Duodenal mucosa (tissue), 2 donors: ENCODE data around the gene CTSC.

Experiments
- H3K27ac ChIP-seq: one replicate; pipeline ENCODE4 v1.7.0; 2013; ENCODE audit warnings: low read depth, low read length
- H3K27me3 ChIP-seq, 2 donors: one replicate each; pipeline ENCODE4 v1.7.0; 2013; ENCODE audit warnings: low read length in 2 of 2, control low read depth in 1 of 2; ENCODE audit not compliant: insufficient read depth in 2 of 2, control insufficient read depth in 1 of 2
- H3K36me3 ChIP-seq, 2 donors: one replicate each; pipeline ENCODE4 v1.7.0; 2013; ENCODE audit warnings: low read length in 2 of 2, control low read depth in 1 of 2; ENCODE audit not compliant: insufficient read depth in 2 of 2, control insufficient read depth in 1 of 2
- H3K4me1 ChIP-seq, 2 donors: one replicate each; pipeline ENCODE4 v1.7.0; 2013; ENCODE audit warnings: low read length in 2 of 2, control low read depth in 1 of 2; ENCODE audit not compliant: insufficient read depth in 2 of 2, control insufficient read depth in 1 of 2
- H3K4me3 ChIP-seq, 2 donors: one replicate each; pipeline ENCODE4 v1.7.0; 2013; ENCODE audit warnings: low read length in 2 of 2, low read depth in 1 of 2
- H3K9ac ChIP-seq, 2 donors: one replicate each; pipeline ENCODE4 v1.7.0; 2013; ENCODE audit warnings: low read length in 2 of 2, low read depth in 1 of 2
- H3K9me3 ChIP-seq, 2 donors: one replicate each; pipeline ENCODE4 v1.7.0; 2013; ENCODE audit warnings: low read length in 2 of 2, control low read depth in 1 of 2; ENCODE audit not compliant: control insufficient read depth in 1 of 2

The CTSC gene

GRCh38 chr11:88367310-88367709, 29.8 kb upstream of the CTSC start:
- H3K27me3 ChIP-seq, result no peaks in the 10 kb centered on the region
- no peak overlapping the region for H3K27ac ChIP-seq
- no peak overlapping the region for H3K9ac ChIP-seq

GRCh38 chr11:88363648-88364065, 26.1 kb upstream of the CTSC start:
- Histone ChIP-seq H3K27ac (no peak overlapping the region), H3K9me3 (no peaks in the 10 kb centered on the region), H3K4me1 (no peaks in the 10 kb centered on the region), H3K36me3 (no peaks in the 10 kb centered on the region), H3K9ac (no peak overlapping the region), H3K4me3 (no peak overlapping the region), H3K27me3 (no peaks in the 10 kb centered on the region)

More at GRCh38 chr11:88367310-88367709, 29.8 kb upstream of the CTSC start:
- no peak overlapping the region for H3K4me3 ChIP-seq
- H3K36me3 ChIP-seq, result no peaks in the 10 kb centered on the region
- H3K4me1 ChIP-seq, result peaks cover 0 to 6% of the 10 kb centered on the region in 2 donors
- no peaks in the 10 kb centered on the region for H3K9me3 ChIP-seq

GRCh38 chr11:88363004-88363403, 25.5 kb upstream of the CTSC start:
- no peaks in the 10 kb centered on the region for H3K36me3 ChIP-seq
- H3K27ac ChIP-seq, result no peak overlapping the region
- H3K4me1 ChIP-seq, result peaks cover 0 to under 1% of the 10 kb centered on the region in 2 donors
- no peak overlapping the region for H3K9ac ChIP-seq
- H3K27me3 ChIP-seq, result no peaks in the 10 kb centered on the region
- H3K9me3 ChIP-seq, result no peaks in the 10 kb centered on the region
- H3K4me3 ChIP-seq, result no peak overlapping the region

GRCh38 chr11:88360141-88360540, 22.6 kb upstream of the CTSC start:
- H3K27me3 ChIP-seq, result no peaks in the 10 kb centered on the region
- H3K27ac ChIP-seq, result no peak overlapping the region
- peaks cover 3 to 10% of the 10 kb centered on the region in 2 donors for H3K4me1 ChIP-seq
- no peak overlapping the region for H3K4me3 ChIP-seq
- H3K9me3 ChIP-seq, result no peaks in the 10 kb centered on the region
- H3K36me3 ChIP-seq, result no peaks in the 10 kb centered on the region
- no peak overlapping the region for H3K9ac ChIP-seq

GRCh38 chr11:88359541-88359940, 22.0 kb upstream of the CTSC start:
- Histone ChIP-seq H3K9me3 (no peaks in the 10 kb centered on the region), H3K36me3 (no peaks in the 10 kb centered on the region), H3K27ac (no peak overlapping the region), H3K9ac (no peak overlapping the region), H3K4me3 (no peak overlapping the region), H3K27me3 (no peaks in the 10 kb centered on the region), H3K4me1 (peaks cover 3 to 10% of the 10 kb centered on the region in 2 donors)

- Histone ChIP-seq H3K27me3 (no peaks in the 10 kb centered on the region), H3K4me1 (peaks cover 3 to 10% of the 10 kb centered on the region in 2 donors), H3K9me3 (no peaks in the 10 kb centered on the region), H3K27ac (no peak overlapping the region), H3K36me3 (no peaks in the 10 kb centered on the region), H3K4me3 (no peak overlapping the region), H3K9ac (no peak overlapping the region)
These were observed 21.6 kb upstream of the CTSC start for GRCh38 chr11:88359114-88359513.

GRCh38 chr11:88358040-88358431, 20.5 kb upstream of the CTSC start:
- H3K4me3 ChIP-seq, result no peak overlapping the region
- H3K36me3 ChIP-seq, result no peaks in the 10 kb centered on the region
- H3K9me3 ChIP-seq, result no peaks in the 10 kb centered on the region
- H3K9ac ChIP-seq, result no peak overlapping the region
- H3K27ac ChIP-seq, result no peak overlapping the region
- H3K4me1 ChIP-seq, result peaks cover 3 to 14% of the 10 kb centered on the region in 2 donors
- H3K27me3 ChIP-seq, result no peaks in the 10 kb centered on the region

- Histone ChIP-seq H3K27me3 (no peaks in the 10 kb centered on the region), H3K9ac (no peak overlapping the region), H3K4me1 (peaks cover 3 to 14% of the 10 kb centered on the region in 2 donors), H3K9me3 (no peaks in the 10 kb centered on the region), H3K36me3 (no peaks in the 10 kb centered on the region), H3K27ac (no peak overlapping the region), H3K4me3 (no peak overlapping the region)
These were observed 19.9 kb upstream of the CTSC start for GRCh38 chr11:88357323-88358039.

- no peak overlapping the region for H3K27ac ChIP-seq
- H3K36me3 ChIP-seq, result no peaks in the 10 kb centered on the region
- H3K4me1 ChIP-seq, result peaks cover 3 to 14% of the 10 kb centered on the region in 2 donors
- no peaks in the 10 kb centered on the region for H3K9me3 ChIP-seq
- no peak overlapping the region for H3K9ac ChIP-seq
- no peak overlapping the region for H3K4me3 ChIP-seq
- H3K27me3 ChIP-seq, result no peaks in the 10 kb centered on the region
These were observed 18.4 kb upstream of the CTSC start for GRCh38 chr11:88355887-88356286.

- Histone ChIP-seq H3K9me3 (no peaks in the 10 kb centered on the region), H3K4me1 (peaks cover 3 to 14% of the 10 kb centered on the region in 2 donors), H3K36me3 (no peaks in the 10 kb centered on the region), H3K27me3 (no peaks in the 10 kb centered on the region), H3K27ac (no peak overlapping the region), H3K9ac (no peak overlapping the region), H3K4me3 (no peak overlapping the region)
These were observed 17.4 kb upstream of the CTSC start for GRCh38 chr11:88354912-88355311.
